Lower lobe of right lung (tissue), 2 donors: ENCODE results near the gene EXOC4. TPM values are rescaled to one million over a fixed set of nuclear protein-coding genes. Genes with fewer than 3 reads are reported as not detected.

Experiments used
- ATAC-seq, 2 donors: fragments of 200-7000 bp; cut with Tn5 transposase; one replicate each; pipeline ENCODE4 v1.9.1; 2020 to 2022; ENCODE audit warnings: mild to moderate bottlenecking in 2 of 2, moderate library complexity in 2 of 2
- DNase-seq: peaks from one replicate; pipeline ENCODE4 v3.0.0-alpha.2; 2020
- H3K27ac ChIP-seq: fragments of 200-600 bp; one replicate; pipeline ENCODE4 v1.8.0; 2022
- H3K27me3 ChIP-seq: fragments of 200-600 bp; one replicate; pipeline ENCODE4 v1.8.0; 2022; ENCODE audit warnings: low read depth
- H3K36me3 ChIP-seq: fragments of 200-600 bp; one replicate; pipeline ENCODE4 v1.8.0; 2022; ENCODE audit warnings: mild to moderate bottlenecking
- H3K4me1 ChIP-seq: fragments of 200-600 bp; one replicate; pipeline ENCODE4 v1.8.0; 2022
- H3K4me3 ChIP-seq: fragments of 200-600 bp; one replicate; pipeline ENCODE4 v1.8.0; 2022; ENCODE audit warnings: mild to moderate bottlenecking
- H3K9me3 ChIP-seq: fragments of 200-600 bp; one replicate; pipeline ENCODE4 v1.8.0; 2022
- CTCF ChIP-seq: fragments of 200-600 bp; IDR thresholded peaks from one replicate; pipeline ENCODE4 v1.8.0; 2022; ENCODE audit warnings: antibody characterized with exemption, mild to moderate bottlenecking
- intact Hi-C: fragments of 100-400 bp; cut with DNase I; formaldehyde crosslinking; loops from one replicate; pipeline ENCODE4 v1.11.0; 2022
- total RNA-seq: library from RNA; stranded (reverse); fragmentation: NEBNext Ultra II Directional; extraction: Animal tissue kit (Norgen Biotek cat#: 25700); gene quantifications from one replicate; pipeline ENCODE4 v1.2.1, GENCODE V29; 2021
- donor health status: DM: no; HTN: yes; CAD: no; lungs with severe emphysema.

EXOC4 gene
- total RNA-seq, 1 donor from 2014 or later = 80.2 TPM

- no peaks in the 10 kb centered on the region for H3K4me1 ChIP-seq
- intact Hi-C loops = no loop called here
- ATAC-seq (no peak), DNase-seq (no peak)
- TF ChIP-seq CTCF = no peak
- no peaks in the 10 kb centered on the region for H3K27me3 ChIP-seq
- H3K9me3 ChIP-seq = no peaks in the 10 kb centered on the region
- no peak overlapping the region for H3K4me3 ChIP-seq
- no peak overlapping the region for H3K27ac ChIP-seq
- no peaks in the 10 kb centered on the region for H3K36me3 ChIP-seq
These were observed 356.9 kb downstream of the EXOC4 start for GRCh38 chr7:133609806-133610205.

GRCh38 chr7:133611955-133612354 is 359.1 kb downstream of the EXOC4 start:
- Histone ChIP-seq H3K27me3 (no peaks in the 10 kb centered on the region), H3K27ac (no peak overlapping the region), H3K9me3 (no peaks in the 10 kb centered on the region), H3K4me3 (no peak overlapping the region), H3K36me3 (no peaks in the 10 kb centered on the region), H3K4me1 (no peaks in the 10 kb centered on the region)
- intact Hi-C loops = no loop called here
- ATAC-seq (no peak), DNase-seq (no peak)
- TF ChIP-seq CTCF = no peak

GRCh38 chr7:133613250-133613790 is 360.4 kb downstream of the EXOC4 start:
- no peak overlapping the region for H3K4me3 ChIP-seq
- H3K9me3 ChIP-seq = no peaks in the 10 kb centered on the region
- H3K36me3 ChIP-seq = no peaks in the 10 kb centered on the region
- intact Hi-C loops = no loop called here
- no peak for TF ChIP-seq CTCF
- DNase-seq (no peak), ATAC-seq (no peak)
- no peaks in the 10 kb centered on the region for H3K4me1 ChIP-seq
- H3K27me3 ChIP-seq = no peaks in the 10 kb centered on the region
- H3K27ac ChIP-seq = no peak overlapping the region

GRCh38 chr7:133614251-133614650 is 361.4 kb downstream of the EXOC4 start:
- ATAC-seq (no peak), DNase-seq (no peak)
- no peaks in the 10 kb centered on the region for H3K4me1 ChIP-seq
- no peak for TF ChIP-seq CTCF
- intact Hi-C loops = no loop called here
- no peak overlapping the region for H3K27ac ChIP-seq
- H3K9me3 ChIP-seq = no peaks in the 10 kb centered on the region
- no peaks in the 10 kb centered on the region for H3K36me3 ChIP-seq
- H3K4me3 ChIP-seq = no peak overlapping the region
- no peaks in the 10 kb centered on the region for H3K27me3 ChIP-seq

- no peaks in the 10 kb centered on the region for H3K4me1 ChIP-seq
- no peaks in the 10 kb centered on the region for H3K36me3 ChIP-seq
- no peak overlapping the region for H3K4me3 ChIP-seq
- DNase-seq = no peak
- peak in 1 of 2 donors; percentile 35 for ATAC-seq
- intact Hi-C loops = no loop called here
- H3K27me3 ChIP-seq = no peaks in the 10 kb centered on the region
- no peaks in the 10 kb centered on the region for H3K9me3 ChIP-seq
- no peak overlapping the region for H3K27ac ChIP-seq
- TF ChIP-seq CTCF = no peak
These were observed 366.1 kb downstream of the EXOC4 start for GRCh38 chr7:133618970-133619369.

GRCh38 chr7:133619491-133619890 is 366.6 kb downstream of the EXOC4 start:
- Histone ChIP-seq H3K4me3 (no peak overlapping the region), H3K27me3 (no peaks in the 10 kb centered on the region), H3K9me3 (no peaks in the 10 kb centered on the region), H3K4me1 (no peaks in the 10 kb centered on the region), H3K36me3 (no peaks in the 10 kb centered on the region), H3K27ac (no peak overlapping the region)
- ATAC-seq = no peak
- intact Hi-C loops = no loop called here
- TF ChIP-seq CTCF = no peak
- no peak for DNase-seq
